GM21737 (cell line): ENCODE measurements around the gene CASP4.
"Not testable (repeated sequence)": the region's sequence is repeated elsewhere in the genome, so short reads cannot be mapped to it uniquely, and the experiment has no call there.

Experiments used
- ATAC-seq: cut with Tn5 transposase; IDR thresholded peaks from one replicate; pipeline ENCODE4 v1.9.1; 2021; ENCODE audit warnings: mild to moderate bottlenecking, moderate library complexity; ENCODE audit not compliant: unreplicated experiment

The CASP4 gene

GRCh38 chr11:104957280-104957679 is 11.1 kb downstream of the CASP4 start:
- no peak for ATAC-seq

DNA sequence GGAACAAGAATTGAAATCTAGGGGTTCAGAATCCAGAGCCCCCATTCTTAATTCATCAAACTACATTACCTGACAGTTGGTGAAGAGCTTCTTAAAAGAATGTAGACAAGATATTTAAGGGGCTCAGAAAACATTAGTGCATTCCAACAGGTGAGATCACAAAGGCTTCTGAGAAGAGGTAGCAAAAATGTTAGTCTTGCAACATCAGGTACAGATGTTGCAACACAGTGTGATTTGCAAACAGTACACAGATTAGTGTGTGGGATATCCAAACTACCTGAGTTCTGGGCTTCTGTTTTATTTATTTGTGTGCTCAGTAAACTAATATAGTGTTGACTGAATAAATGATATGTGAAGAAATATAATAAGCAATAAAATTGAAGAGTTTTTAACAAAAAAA is 11.8 kb downstream of the CASP4 start:
- ATAC-seq: no peak

- ATAC-seq: peak; percentile 85
These were observed 21.5 kb downstream of the CASP4 start for GRCh38 chr11:104946907-104947306.

- no peak for ATAC-seq
These were observed 24.3 kb downstream of the CASP4 start for GRCh38 chr11:104944076-104944475.

- no peak for ATAC-seq
These were observed 24.8 kb downstream of the CASP4 start for GRCh38 chr11:104943561-104943960.

DNA sequence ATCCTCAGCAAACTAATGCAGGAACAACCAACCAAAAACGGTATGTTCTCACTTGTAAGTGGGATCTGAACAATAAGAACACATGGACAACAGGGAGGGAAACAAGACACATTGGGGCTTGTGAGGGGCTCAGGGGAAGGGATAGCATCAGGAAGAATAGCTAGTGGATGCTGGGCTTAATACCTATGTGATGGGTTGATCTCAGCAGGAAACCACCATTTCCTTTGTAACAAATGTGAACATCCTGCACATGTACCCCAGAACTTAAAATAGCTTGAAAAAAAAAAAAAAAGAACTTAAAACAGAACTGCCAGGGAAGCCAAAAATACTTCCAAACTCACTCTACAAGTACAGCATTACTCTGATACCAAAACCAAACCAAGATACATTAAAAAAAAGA is 33.8 kb downstream of the CASP4 start:
- no peak for ATAC-seq

- ATAC-seq: not testable (repeated sequence)
These were observed 34.3 kb downstream of the CASP4 start for GRCh38 chr11:104934073-104934472.

GRCh38 chr11:104928811-104929210 is 39.6 kb downstream of the CASP4 start:
- ATAC-seq: no peak

GRCh38 chr11:104926771-104927611 is 41.4 kb downstream of the CASP4 start:
- ATAC-seq: no peak

DNA sequence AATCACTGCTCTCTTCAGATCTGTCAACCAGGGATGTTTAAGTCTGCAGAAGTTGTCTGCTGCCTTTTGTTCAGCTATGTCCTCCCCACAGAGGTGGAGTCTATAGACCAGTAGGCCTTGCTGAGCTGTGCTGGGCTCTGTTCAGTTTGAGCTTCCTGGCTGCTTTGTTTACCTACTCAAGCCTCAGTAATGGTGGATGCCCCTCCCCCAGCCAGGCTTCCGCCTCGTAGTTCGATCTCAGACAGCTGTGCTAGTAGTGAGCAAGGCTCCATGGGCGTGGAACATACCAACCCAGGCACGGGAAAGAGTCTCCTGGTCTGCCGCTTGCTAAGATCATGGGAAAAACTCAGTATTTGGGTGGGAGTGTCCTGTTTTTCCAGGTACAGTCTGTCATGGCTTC is 42.5 kb downstream of the CASP4 start:
- ATAC-seq: no peak

DNA sequence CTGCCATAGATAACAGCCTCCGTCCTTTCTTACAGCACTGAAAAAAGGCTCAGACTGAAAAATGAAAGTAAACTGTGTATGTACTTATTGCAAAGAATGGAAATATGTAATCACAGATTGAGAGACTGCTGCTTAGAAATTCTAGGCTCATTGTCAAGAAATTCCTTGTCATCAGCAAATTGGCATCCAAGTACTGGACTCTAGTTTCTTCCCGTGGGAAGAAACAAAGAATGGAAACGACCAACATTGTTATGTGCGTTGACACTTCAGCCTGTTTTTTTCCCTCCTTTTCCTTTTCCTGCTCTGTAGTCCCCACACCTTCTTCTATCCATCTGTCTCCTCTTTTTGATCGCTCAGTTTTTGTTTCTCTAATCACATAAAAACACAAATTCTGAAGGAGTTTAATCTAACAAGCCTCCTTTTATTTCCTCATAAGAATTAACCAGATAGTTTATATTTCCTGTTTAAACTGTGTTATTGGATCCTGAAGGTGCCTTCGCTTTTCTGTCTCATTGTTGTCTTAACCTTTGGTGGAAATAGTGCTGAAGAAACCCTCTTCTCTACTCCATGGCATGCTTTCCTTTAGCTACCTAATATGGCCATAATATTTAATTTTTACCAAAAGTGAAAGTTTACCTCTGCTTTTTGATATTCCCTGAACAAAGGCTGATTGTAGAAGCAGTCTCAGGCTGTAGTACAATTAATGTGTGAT is 50.1 kb downstream of the CASP4 start:
- ATAC-seq: no peak

- no peak for ATAC-seq
These were observed 50.9 kb downstream of the CASP4 start for GRCh38 chr11:104917271-104918112.

DNA sequence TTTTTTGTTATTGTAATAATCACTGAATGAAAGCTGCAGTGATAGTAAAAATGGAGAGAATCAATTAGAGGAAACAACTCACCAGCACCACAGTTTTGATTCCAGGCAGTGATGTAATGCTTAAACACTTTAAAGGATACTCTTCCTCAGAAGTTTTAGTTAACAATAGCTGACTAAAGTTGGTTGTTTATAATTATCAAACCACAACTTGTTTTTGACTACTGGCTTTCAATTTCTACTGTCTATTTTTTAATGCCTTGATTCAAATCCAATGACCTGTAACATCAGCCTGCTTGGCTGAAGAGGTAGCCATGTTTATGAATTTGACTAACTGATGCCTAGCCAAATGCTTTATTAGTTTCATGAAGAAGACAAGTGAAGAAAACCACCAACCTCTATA is 51.9 kb downstream of the CASP4 start:
- no peak for ATAC-seq

DNA sequence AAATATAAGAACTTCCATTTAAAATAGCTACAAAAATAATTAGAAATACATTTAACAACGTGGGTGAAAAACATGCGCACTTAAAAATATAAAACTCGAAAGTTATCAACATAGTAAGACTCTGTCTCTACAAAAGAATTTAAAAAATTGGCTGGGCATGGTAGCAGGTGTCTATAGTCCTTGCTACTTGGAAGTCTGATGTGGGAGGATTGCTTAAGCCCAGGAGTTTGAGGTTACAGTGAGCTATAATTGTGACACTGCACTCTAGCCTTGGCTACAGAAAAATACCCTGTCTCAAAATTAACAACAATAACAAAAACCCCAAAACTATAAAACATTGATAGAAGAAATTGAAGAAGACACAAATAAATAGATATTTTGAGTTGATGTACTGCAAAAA is 56.3 kb downstream of the CASP4 start:
- ATAC-seq: no peak

- no peak for ATAC-seq
These were observed 60.2 kb downstream of the CASP4 start for GRCh38 chr11:104908186-104908531.

DNA sequence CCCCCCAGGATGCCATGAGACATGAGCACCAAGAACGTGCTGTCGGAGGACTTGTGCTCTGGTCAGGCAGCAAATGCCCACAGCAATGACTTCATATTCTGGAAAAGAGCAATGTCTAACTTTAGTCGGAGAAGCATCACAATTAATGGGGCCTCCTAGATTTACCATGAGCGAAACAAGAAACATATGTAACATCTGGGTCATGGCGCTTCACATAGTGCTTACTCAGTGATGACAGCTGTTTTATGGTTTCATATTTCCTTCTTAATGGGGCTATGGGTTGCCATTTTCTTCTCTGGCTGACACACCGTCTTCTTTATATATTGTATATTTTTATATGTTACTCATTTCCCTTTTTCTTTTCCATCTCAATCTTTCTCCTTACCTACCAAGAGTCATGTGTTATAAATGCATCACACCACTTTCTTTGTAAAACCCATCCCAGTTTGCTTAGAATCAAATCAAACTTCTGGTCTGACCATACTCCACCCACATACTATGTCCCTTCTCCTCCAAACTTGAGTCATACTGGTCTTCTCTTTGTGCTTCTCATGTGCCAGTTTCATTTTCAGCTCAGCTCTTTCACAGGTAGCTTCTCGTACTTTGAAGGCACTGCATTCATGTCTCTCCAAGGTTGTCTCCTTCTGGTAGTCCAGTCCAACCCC is 60.7 kb downstream of the CASP4 start:
- ATAC-seq: no peak

DNA sequence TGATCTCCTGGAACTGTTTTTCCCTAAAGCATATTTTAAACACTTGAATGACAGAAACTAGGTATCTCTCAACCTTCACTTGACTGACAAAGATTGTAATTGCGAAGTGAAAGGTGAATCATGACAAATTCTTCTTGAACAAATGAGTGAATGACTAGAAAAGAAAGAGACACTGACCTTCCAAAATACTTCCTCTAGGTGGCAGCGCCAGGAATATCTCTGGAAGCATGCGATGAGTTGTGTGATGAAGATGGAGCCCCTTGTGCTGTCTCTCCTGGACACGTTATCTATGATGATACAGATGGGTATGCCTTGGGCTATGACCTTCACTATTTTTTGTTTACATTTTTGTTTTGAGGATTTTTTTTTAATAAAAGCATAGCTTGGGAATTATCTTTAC is 63.1 kb downstream of the CASP4 start:
- no peak for ATAC-seq

- no peak for ATAC-seq
These were observed 69.1 kb downstream of the CASP4 start for GRCh38 chr11:104899226-104899625.

- ATAC-seq: no peak
These were observed 69.7 kb downstream of the CASP4 start for GRCh38 chr11:104898685-104899013.

DNA sequence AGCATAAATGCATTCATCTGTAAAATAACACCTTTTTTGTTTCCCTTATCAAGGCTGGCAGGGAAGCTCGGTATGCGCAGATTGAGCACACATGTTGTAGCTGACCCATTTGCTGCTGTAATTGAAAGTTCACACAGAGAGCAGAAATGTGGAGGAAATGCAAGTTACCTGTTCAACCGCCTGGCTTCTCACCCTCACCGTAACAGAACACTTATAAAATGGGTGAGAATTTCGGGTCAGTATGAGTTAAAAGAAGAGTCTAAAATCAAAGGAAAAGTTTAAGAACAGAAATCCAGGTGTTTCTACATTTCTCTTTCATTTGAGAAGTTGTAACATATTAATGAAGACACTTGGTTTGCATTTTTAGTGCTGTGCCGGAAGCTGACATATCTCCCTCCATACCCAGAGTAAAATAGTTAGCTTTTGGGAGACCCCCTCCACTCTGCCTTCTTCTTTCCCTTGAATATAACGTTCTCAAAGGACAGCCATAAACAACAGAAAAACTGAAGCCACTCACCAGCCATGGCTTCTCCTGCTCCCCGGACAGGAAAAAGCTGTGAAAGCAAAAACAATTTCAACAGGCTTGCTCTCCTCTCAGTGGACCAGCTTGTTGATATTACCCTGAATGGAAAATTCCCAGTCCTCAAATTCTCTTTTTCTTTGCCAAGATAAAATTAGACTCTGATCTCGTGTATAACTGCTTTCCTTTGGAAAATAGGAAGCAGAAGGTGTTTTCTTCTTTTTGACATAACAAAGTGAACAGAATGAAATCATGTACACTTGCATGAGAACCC is 70.3 kb downstream of the CASP4 start, which contains the start of gene CASP12:
CASP12 (minus strand) TSS at position 570 of the 794 bp plus-strand sequence.
- peak; percentile 78 for ATAC-seq
